ENCODE measurements around the gene SYVN1. TPM values are rescaled to one million over a fixed set of nuclear protein-coding genes. Genes with fewer than 3 reads are reported as not detected.

SYVN1 gene
- total and polyA plus RNA-seq, 10 of the 15 experiments (the other 5 are each of a cell fraction or from before 2014, with no cell fraction given) = 0.79 to 63.6 (median 20.1) TPM

GRCh38 chr11:65121865-65122696 lies 12.2 kb downstream of the SYVN1 start, which contains the start of the genes FAU and MRPL49:
Gene FAU (minus strand): TSS chr11:65122134. CDS start chr11:65121813, 321 bp downstream.
Gene MRPL49 (plus strand): TSS chr11:65122321. CDS start chr11:65122347, 26 bp downstream.
- BruUV-seq (replicated peaks) = TSS peak; percentile 83
- no peaks in the 10 kb centered on the region for H4K20me1 ChIP-seq (ENCODE audit: control insufficient read depth, insufficient read depth)
- POLR2A ChIA-PET = interaction anchor here (0.5 to 3.1 kb wide), 25 partner anchors 9 to 806 kb away, joined by 3 to 31 read pairs (median 4); partner anchors contain the start of genes ARL2, CAPN1, CDC42BPG and DPF2
- peak within 1 kb of the TSS; percentile 74 for H2AFZ ChIP-seq (ENCODE audit: control insufficient read depth, low read depth, low read length)
- DNase-seq (ENCODE audit: low read depth, low spot score) (peak; percentile 95), FAIRE-seq (peak; percentile 99), ATAC-seq (peak; percentile 90)
- peak within 1 kb of the TSS; percentile 97 for H3K9ac ChIP-seq (ENCODE audit: control insufficient read depth, insufficient read depth, low read length)
- RAD21 ChIA-PET (ENCODE audit: unreplicated experiment) = interaction anchor here (0.7 to 3.3 kb wide), 13 partner anchors 9 to 343 kb away, joined by 3 to 34 read pairs (median 4); partner anchors contain the start of genes ARL2, CAPN1, SAC3D1 and SF1
- no peaks in the 10 kb centered on the region for H3K9me3 ChIP-seq (replicated peaks; ENCODE audit: control insufficient read depth, insufficient read depth, low read length)
- H3K27ac ChIP-seq (ENCODE audit: control insufficient read depth, insufficient read depth) = peak within 1 kb of the TSS; percentile 80
- H3K36me3 ChIP-seq (ENCODE audit: control insufficient read depth in 2 of 2, insufficient read depth in 2 of 2, low read length in 1 of 2) = peaks cover 15 to 38% of the 10 kb centered on the region in 2 experiments
- whole genome bisulfite sequencing (ENCODE audit: insufficient coverage, insufficient replicate concordance, low lambda C conversion rate, missing lambda C conversion rate) = under 1% methylated on average over 64 of the region's 64 CpGs
- peaks cover 43% of the 10 kb centered on the region for H3K79me2 ChIP-seq (ENCODE audit: control insufficient read depth, insufficient read depth, low read length)
- H3K27me3 ChIP-seq (replicated peaks in 1 of 2; ENCODE audit: control insufficient read depth in 2 of 2, insufficient read depth in 2 of 2, low read length in 1 of 2) = no peaks in the 10 kb centered on the region
- SMC1A ChIA-PET (ENCODE audit: uncharacterized antibody, unreplicated experiment) = interaction anchor here (0.8 to 3.5 kb wide), 10 partner anchors 9 to 318 kb away, joined by 3 to 15 read pairs (median 6); partner anchors contain the start of genes ARL2, BATF2, CAPN1 and SNX15
- CTCF ChIA-PET = interaction anchor here (0.5 to 3.1 kb wide), 21 partner anchors 9 to 334 kb away, joined by 3 to 40 read pairs (median 3); partner anchors contain the start of genes ARL2, CAPN1, POLA2 and SYVN1
- H3K4me3 ChIP-seq = peak within 1 kb of the TSS; percentile 85
- intact Hi-C loops (cut with micrococcal nuclease; ENCODE audit: unreplicated experiment) (no loop called here), in situ Hi-C loops (cut with MboI) (no loop called here)
- H3K4me1 ChIP-seq (ENCODE audit: control insufficient read depth, insufficient read depth, low read length) = peaks cover 17% of the 10 kb centered on the region
- H3K4me2 ChIP-seq (ENCODE audit: control insufficient read depth, insufficient read depth) = peak within 1 kb of the TSS; percentile 79
- TF ChIP-seq JUND (IDR thresholded peaks at IDR 0.05; ENCODE audit: low read depth, low read length) (0 out of 2 replicates have a peak, but pooled peaks have one; percentile 32), NRF1 (conservative IDR thresholded peaks at IDR 0.05; ENCODE audit: low read depth, low read length) (peak; percentile 91), LARP7 (IDR thresholded peaks at IDR 0.05) (no peak; the same call in 1 of the 2 replicates), TAF1 (IDR thresholded peaks at IDR 0.05; ENCODE audit: borderline replicate concordance, low read depth, low read length) (peak; percentile 93), IKZF1 (conservative IDR thresholded peaks at IDR 0.05) (peak; percentile 77), BACH1 (IDR thresholded peaks at IDR 0.05; ENCODE audit: borderline replicate concordance) (no peak; the same call in 1 of the 2 replicates), RCOR1 (conservative IDR thresholded peaks at IDR 0.05; ENCODE audit: low read depth, low read length) (0 out of 2 replicates have a peak, but pooled peaks have one; percentile 31), RUNX3 (IDR thresholded peaks at IDR 0.05; ENCODE audit: low read length) (peak; percentile 39; the same call in 1 of the 2 replicates), FOXK2 (IDR thresholded peaks at IDR 0.05) (peak; percentile 58), POLR2AphosphoS2 (IDR thresholded peaks at IDR 0.05; ENCODE audit: low read depth, low read length) (0 out of 2 replicates have a peak, but pooled peaks have one; percentile 78), YY1 (IDR thresholded peaks at IDR 0.05; ENCODE audit: low read depth, low read length) (peak; percentile 96), SREBF1 (IDR thresholded peaks at IDR 0.05; ENCODE audit: low read length) (no peak), SIX5 (IDR thresholded peaks at IDR 0.05; ENCODE audit: low read depth, low read length, severe bottlenecking) (peak; percentile 44), SMARCA5 (IDR thresholded peaks at IDR 0.05) (0 out of 2 replicates have a peak, but pooled peaks have one; percentile 13), STAT1 (conservative IDR thresholded peaks at IDR 0.05) (0 out of 2 replicates have a peak, but pooled peaks have one; percentile 4), POLR2A (IDR thresholded peaks at IDR 0.05; ENCODE audit: low read depth, low read length) (peak; percentile 95), EGR1 (IDR thresholded peaks at IDR 0.05; ENCODE audit: borderline replicate concordance in 1 of 2, low read depth in 2 of 2, low read length in 2 of 2) (peak in 1 of 2 experiments; percentile 48; a peak in 1 of 3 replicates), BCL3 (IDR thresholded peaks at IDR 0.05; ENCODE audit: borderline replicate concordance, insufficient read depth, low read depth, low read length, poor library complexity, severe bottlenecking) (no peak), CREB1 (IDR thresholded peaks at IDR 0.05; ENCODE audit: low read depth) (peak; percentile 99), RFX5 (IDR thresholded peaks at IDR 0.05; ENCODE audit: low read depth, low read length) (peak; percentile 65; the same call in 1 of the 2 replicates), WRNIP1 (IDR thresholded peaks at IDR 0.05; ENCODE audit: borderline replicate concordance, low read depth, low read length) (0 out of 2 replicates have a peak, but pooled peaks have one; percentile 72), POLR2AphosphoS5 (IDR thresholded peaks at IDR 0.05; ENCODE audit: low read length) (peak; percentile 94)
